Measurements from ENCODE around the gene STRIT1.

DNA sequence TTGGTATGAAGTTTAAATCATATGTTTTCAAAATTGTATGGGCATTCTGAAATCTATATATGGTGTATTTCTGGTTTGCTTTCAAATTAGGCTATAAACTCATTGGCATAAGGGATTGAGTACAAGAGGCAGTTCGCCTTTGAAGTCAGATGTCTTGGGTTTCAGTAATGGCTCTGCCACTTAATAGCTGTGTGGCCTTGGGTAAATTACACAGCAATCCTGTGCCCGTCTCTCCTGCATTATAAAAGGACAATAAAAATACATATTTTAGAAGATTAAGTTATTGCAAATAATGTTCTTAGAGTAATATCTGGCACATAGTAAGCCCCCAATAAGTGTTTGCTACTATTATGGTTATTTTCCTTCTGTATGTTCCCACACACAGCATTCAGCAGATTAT is 20.4 kb upstream of the STRIT1 start:
- TF ChIP-seq, protein P1, sequence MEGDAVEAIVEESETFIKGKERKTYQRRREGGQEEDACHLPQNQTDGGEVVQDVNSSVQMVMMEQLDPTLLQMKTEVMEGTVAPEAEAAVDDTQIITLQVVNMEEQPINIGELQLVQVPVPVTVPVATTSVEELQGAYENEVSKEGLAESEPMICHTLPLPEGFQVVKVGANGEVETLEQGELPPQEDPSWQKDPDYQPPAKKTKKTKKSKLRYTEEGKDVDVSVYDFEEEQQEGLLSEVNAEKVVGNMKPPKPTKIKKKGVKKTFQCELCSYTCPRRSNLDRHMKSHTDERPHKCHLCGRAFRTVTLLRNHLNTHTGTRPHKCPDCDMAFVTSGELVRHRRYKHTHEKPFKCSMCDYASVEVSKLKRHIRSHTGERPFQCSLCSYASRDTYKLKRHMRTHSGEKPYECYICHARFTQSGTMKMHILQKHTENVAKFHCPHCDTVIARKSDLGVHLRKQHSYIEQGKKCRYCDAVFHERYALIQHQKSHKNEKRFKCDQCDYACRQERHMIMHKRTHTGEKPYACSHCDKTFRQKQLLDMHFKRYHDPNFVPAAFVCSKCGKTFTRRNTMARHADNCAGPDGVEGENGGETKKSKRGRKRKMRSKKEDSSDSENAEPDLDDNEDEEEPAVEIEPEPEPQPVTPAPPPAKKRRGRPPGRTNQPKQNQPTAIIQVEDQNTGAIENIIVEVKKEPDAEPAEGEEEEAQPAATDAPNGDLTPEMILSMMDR (conservative IDR thresholded peaks at IDR 0.05; ENCODE audit: low read length) = no peak
- TF ChIP-seq EZH2phosphoT487 (IDR thresholded peaks at IDR 0.05; ENCODE audit: borderline replicate concordance, low read depth, low read length) = no peak

Data from OCI-LY7 (cell line).